PFSK-1 (cell line): Measurements from ENCODE around the gene PCDH8.

Experiments
- FOXP2 ChIP-seq: optimal IDR thresholded peaks from 2 replicates; pipeline ENCODE3; 2011; ENCODE audit warnings: borderline replicate concordance, control low read depth, inconsistent platforms; ENCODE audit not compliant: insufficient read depth; ENCODE audit errors: extremely low read length, extremely low read depth
- POLR2AphosphoS5 ChIP-seq: IDR thresholded peaks from 2 replicates; pipeline ENCODE4 v1.6.1; 2012; ENCODE audit warnings: low read depth, mild to moderate bottlenecking, control low read depth, low read length, moderate library complexity
- REST ChIP-seq, 2 experiments: IDR thresholded peaks; 2 replicates each; pipeline versions ENCODE4 v1.6.1 to v1.8.0; 2011 to 2012; ENCODE audit warnings: low read depth in 2 of 2, low read length in 2 of 2, control low read depth in 1 of 2, inconsistent platforms in 1 of 2, mild to moderate bottlenecking in 1 of 2, moderate library complexity in 1 of 2; ENCODE audit not compliant: insufficient read depth in 1 of 2
- SIN3A ChIP-seq: IDR thresholded peaks from 2 replicates; pipeline ENCODE4 v1.6.1; 2012; ENCODE audit warnings: mild to moderate bottlenecking, low read length, moderate library complexity, borderline replicate concordance; ENCODE audit not compliant: insufficient read depth
- TAF1 ChIP-seq: IDR thresholded peaks from 2 replicates; pipeline ENCODE4 v1.6.1; 2012; ENCODE audit warnings: low read length, control low read depth, borderline replicate concordance; ENCODE audit not compliant: insufficient read depth

Gene PCDH8

GRCh38 chr13:52842441-52842840 is 6.0 kb downstream of the PCDH8 start:
- TF ChIP-seq POLR2AphosphoS5, result no peak
- no peak for TF ChIP-seq SIN3A
- no peak for TF ChIP-seq REST (IDR thresholded peaks at IDR 0.05; ENCODE audit: insufficient read depth in 1 of 2, low read depth in 2 of 2, low read length in 2 of 2)
- TF ChIP-seq FOXP2, result no peak
- no peak for TF ChIP-seq TAF1

GRCh38 chr13:52840066-52840465 is 8.4 kb downstream of the PCDH8 start:
- TF ChIP-seq REST (IDR thresholded peaks at IDR 0.05; ENCODE audit: insufficient read depth in 1 of 2, low read depth in 2 of 2, low read length in 2 of 2) (no peak), SIN3A (no peak), POLR2AphosphoS5 (no peak), TAF1 (no peak), FOXP2 (no peak)

GRCh38 chr13:52838433-52839107 is 9.9 kb downstream of the PCDH8 start:
- TF ChIP-seq TAF1 (no peak), REST (IDR thresholded peaks at IDR 0.05; ENCODE audit: insufficient read depth in 1 of 2, low read depth in 2 of 2, low read length in 2 of 2) (no peak), POLR2AphosphoS5 (no peak), SIN3A (no peak), FOXP2 (no peak)

- no peak for TF ChIP-seq REST (IDR thresholded peaks at IDR 0.05; ENCODE audit: insufficient read depth in 1 of 2, low read depth in 2 of 2, low read length in 2 of 2)
- TF ChIP-seq FOXP2, result no peak
- TF ChIP-seq SIN3A, result no peak
- no peak for TF ChIP-seq POLR2AphosphoS5
- no peak for TF ChIP-seq TAF1
Observed at GRCh38 chr13:52837850-52838249, 10.6 kb downstream of the PCDH8 start.
